Measurements from ENCODE around the gene HIBADH. TPM values are rescaled to one million over a fixed set of nuclear protein-coding genes. Genes with fewer than 3 reads are reported as not detected.

The HIBADH gene
- total RNA-seq, 2 experiments from 2014 or later = 9.4 to 10.3 TPM

- DNase-seq (no peak), ATAC-seq (no peak)
- Mint-ChIP-seq H3K4me1 (ENCODE audit: low read depth) (no peaks in the 10 kb centered on the region), H3K36me3 (ENCODE audit: low read depth) (no peaks in the 10 kb centered on the region), H3K9me3 (ENCODE audit: insufficient read depth) (no peaks in the 10 kb centered on the region), H3K27ac (no peak overlapping the region), H3K27me3 (ENCODE audit: low read depth) (peaks cover 3% of the 10 kb centered on the region), H3K4me3 (no peak overlapping the region)
- CTCF ChIA-PET = interaction anchor here (0.7 kb wide), 1 partner anchor 278 kb away, joined by 3 read pairs; no protein-coding TSS in a partner anchor
- POLR2A ChIA-PET = no interaction called here
These were observed 31.1 kb upstream of the HIBADH start for GRCh38 chr7:27693794-27694193.

- Mint-ChIP-seq H3K4me1 (ENCODE audit: low read depth) (no peaks in the 10 kb centered on the region), H3K9me3 (ENCODE audit: insufficient read depth) (no peaks in the 10 kb centered on the region), H3K27ac (no peak overlapping the region), H3K36me3 (ENCODE audit: low read depth) (no peaks in the 10 kb centered on the region), H3K4me3 (no peak overlapping the region), H3K27me3 (ENCODE audit: low read depth) (peaks cover 9% of the 10 kb centered on the region)
- ChIA-PET CTCF (interaction anchor here (2.9 kb wide), 1 partner anchor 330 kb away, joined by 9 read pairs; no protein-coding TSS in a partner anchor), POLR2A (no interaction called here)
- ATAC-seq (no peak), DNase-seq (no peak)
These were observed 28.0 kb upstream of the HIBADH start for GRCh38 chr7:27690649-27691048.

- Mint-ChIP-seq H3K27ac (no peak overlapping the region), H3K36me3 (ENCODE audit: low read depth) (no peaks in the 10 kb centered on the region), H3K27me3 (ENCODE audit: low read depth) (peaks cover 9% of the 10 kb centered on the region), H3K4me3 (no peak overlapping the region), H3K4me1 (ENCODE audit: low read depth) (no peaks in the 10 kb centered on the region), H3K9me3 (ENCODE audit: insufficient read depth) (no peaks in the 10 kb centered on the region)
- peak; percentile 33 for DNase-seq
- peak; percentile 63 for ATAC-seq
- CTCF ChIA-PET = interaction anchor here (1.0 to 2.9 kb wide), 4 partner anchors 85 to 331 kb away, joined by 3 to 9 read pairs (median 4); no protein-coding TSS in a partner anchor
- POLR2A ChIA-PET = interaction anchor here (0.6 kb wide), 1 partner anchor 1525 kb away, joined by 3 read pairs; no protein-coding TSS in a partner anchor
These were observed 27.0 kb upstream of the HIBADH start for GRCh38 chr7:27689591-27690164.

GRCh38 chr7:27689150-27689549 is 26.5 kb upstream of the HIBADH start:
- H3K27me3 Mint-ChIP-seq (ENCODE audit: low read depth) = peaks cover 9% of the 10 kb centered on the region
- CTCF ChIA-PET = interaction anchor here (1.0 to 2.9 kb wide), 5 partner anchors 81 to 331 kb away, joined by 3 to 9 read pairs (median 4); no protein-coding TSS in a partner anchor
- no peaks in the 10 kb centered on the region for H3K4me1 Mint-ChIP-seq (ENCODE audit: low read depth)
- no peaks in the 10 kb centered on the region for H3K9me3 Mint-ChIP-seq (ENCODE audit: insufficient read depth)
- no peak overlapping the region for H3K4me3 Mint-ChIP-seq
- DNase-seq = no peak
- H3K36me3 Mint-ChIP-seq (ENCODE audit: low read depth) = no peaks in the 10 kb centered on the region
- no peak for ATAC-seq
- POLR2A ChIA-PET = interaction anchor here (0.6 kb wide), 1 partner anchor 1525 kb away, joined by 3 read pairs; no protein-coding TSS in a partner anchor
- no peak overlapping the region for H3K27ac Mint-ChIP-seq

GRCh38 chr7:27688646-27689045 is 26.0 kb upstream of the HIBADH start:
- H3K9me3 Mint-ChIP-seq (ENCODE audit: insufficient read depth) = no peaks in the 10 kb centered on the region
- H3K27me3 Mint-ChIP-seq (ENCODE audit: low read depth) = peaks cover 9% of the 10 kb centered on the region
- no peaks in the 10 kb centered on the region for H3K4me1 Mint-ChIP-seq (ENCODE audit: low read depth)
- CTCF ChIA-PET = interaction anchor here (1.3 to 2.9 kb wide), 4 partner anchors 81 to 332 kb away, joined by 3 to 9 read pairs (median 4); no protein-coding TSS in a partner anchor
- H3K27ac Mint-ChIP-seq = no peak overlapping the region
- H3K4me3 Mint-ChIP-seq = no peak overlapping the region
- ATAC-seq (no peak), DNase-seq (no peak)
- POLR2A ChIA-PET = no interaction called here
- H3K36me3 Mint-ChIP-seq (ENCODE audit: low read depth) = no peaks in the 10 kb centered on the region

GRCh38 chr7:27688056-27688455 is 25.4 kb upstream of the HIBADH start:
- DNase-seq (no peak), ATAC-seq (no peak)
- Mint-ChIP-seq H3K27me3 (ENCODE audit: low read depth) (peaks cover 9% of the 10 kb centered on the region), H3K27ac (no peak overlapping the region), H3K4me1 (ENCODE audit: low read depth) (no peaks in the 10 kb centered on the region), H3K4me3 (no peak overlapping the region), H3K9me3 (ENCODE audit: insufficient read depth) (no peaks in the 10 kb centered on the region), H3K36me3 (ENCODE audit: low read depth) (no peaks in the 10 kb centered on the region)
- ChIA-PET CTCF (interaction anchor here (1.3 kb wide), 1 partner anchor 82 kb away, joined by 3 read pairs; no protein-coding TSS in a partner anchor), POLR2A (no interaction called here)

- ATAC-seq = no peak
- CTCF ChIA-PET = no interaction called here
- H3K36me3 Mint-ChIP-seq (ENCODE audit: low read depth) = no peaks in the 10 kb centered on the region
- POLR2A ChIA-PET = no interaction called here
- no peak overlapping the region for H3K27ac Mint-ChIP-seq
- no peaks in the 10 kb centered on the region for H3K4me1 Mint-ChIP-seq (ENCODE audit: low read depth)
- no peaks in the 10 kb centered on the region for H3K9me3 Mint-ChIP-seq (ENCODE audit: insufficient read depth)
- DNase-seq = no peak
- peaks cover 9% of the 10 kb centered on the region for H3K27me3 Mint-ChIP-seq (ENCODE audit: low read depth)
- H3K4me3 Mint-ChIP-seq = no peak overlapping the region
These were observed 23.6 kb upstream of the HIBADH start for GRCh38 chr7:27686315-27686714.

- ChIA-PET POLR2A (no interaction called here), CTCF (no interaction called here)
- no peak for DNase-seq
- no peaks in the 10 kb centered on the region for H3K4me1 Mint-ChIP-seq (ENCODE audit: low read depth)
- H3K4me3 Mint-ChIP-seq = no peak overlapping the region
- H3K9me3 Mint-ChIP-seq (ENCODE audit: insufficient read depth) = no peaks in the 10 kb centered on the region
- H3K27me3 Mint-ChIP-seq (ENCODE audit: low read depth) = peaks cover 6% of the 10 kb centered on the region
- no peak overlapping the region for H3K27ac Mint-ChIP-seq
- H3K36me3 Mint-ChIP-seq (ENCODE audit: low read depth) = no peaks in the 10 kb centered on the region
- ATAC-seq = no peak
These were observed 23.2 kb upstream of the HIBADH start for GRCh38 chr7:27685893-27686292.

GRCh38 chr7:27685209-27685608 is 22.5 kb upstream of the HIBADH start:
- Mint-ChIP-seq H3K9me3 (ENCODE audit: insufficient read depth) (no peaks in the 10 kb centered on the region), H3K36me3 (ENCODE audit: low read depth) (no peaks in the 10 kb centered on the region), H3K27ac (no peak overlapping the region), H3K4me3 (no peak overlapping the region), H3K4me1 (ENCODE audit: low read depth) (no peaks in the 10 kb centered on the region), H3K27me3 (ENCODE audit: low read depth) (peaks cover 6% of the 10 kb centered on the region)
- DNase-seq (no peak), ATAC-seq (no peak)
- POLR2A ChIA-PET = no interaction called here
- CTCF ChIA-PET = no interaction called here

GRCh38 chr7:27684491-27684890 is 21.8 kb upstream of the HIBADH start:
- ChIA-PET POLR2A (no interaction called here), CTCF (interaction anchor here (1.4 kb wide), 1 partner anchor 11 kb away, joined by 3 read pairs; no protein-coding TSS in a partner anchor)
- ATAC-seq = no peak
- Mint-ChIP-seq H3K4me1 (ENCODE audit: low read depth) (no peaks in the 10 kb centered on the region), H3K27ac (no peak overlapping the region), H3K9me3 (ENCODE audit: insufficient read depth) (no peaks in the 10 kb centered on the region), H3K36me3 (ENCODE audit: low read depth) (no peaks in the 10 kb centered on the region), H3K4me3 (no peak overlapping the region), H3K27me3 (ENCODE audit: low read depth) (peaks cover 6% of the 10 kb centered on the region)
- DNase-seq = no peak

GRCh38 chr7:27680610-27681009 is 17.9 kb upstream of the HIBADH start:
- ATAC-seq = no peak
- Mint-ChIP-seq H3K4me3 (no peak overlapping the region), H3K36me3 (ENCODE audit: low read depth) (no peaks in the 10 kb centered on the region), H3K27ac (no peak overlapping the region), H3K4me1 (ENCODE audit: low read depth) (no peaks in the 10 kb centered on the region), H3K27me3 (ENCODE audit: low read depth) (no peaks in the 10 kb centered on the region), H3K9me3 (ENCODE audit: insufficient read depth) (no peaks in the 10 kb centered on the region)
- ChIA-PET POLR2A (no interaction called here), CTCF (no interaction called here)
- DNase-seq = no peak

- Mint-ChIP-seq H3K27me3 (ENCODE audit: low read depth) (no peaks in the 10 kb centered on the region), H3K4me3 (no peak overlapping the region), H3K27ac (no peak overlapping the region), H3K9me3 (ENCODE audit: insufficient read depth) (no peaks in the 10 kb centered on the region), H3K36me3 (ENCODE audit: low read depth) (no peaks in the 10 kb centered on the region), H3K4me1 (ENCODE audit: low read depth) (no peaks in the 10 kb centered on the region)
- CTCF ChIA-PET = interaction anchor here (1.1 kb wide), 1 partner anchor 383 kb away, joined by 3 read pairs; no protein-coding TSS in a partner anchor
- no peak for ATAC-seq
- POLR2A ChIA-PET = no interaction called here
- no peak for DNase-seq
These were observed 16.1 kb upstream of the HIBADH start for GRCh38 chr7:27678617-27679260.

All from activated CD8-positive, alpha-beta T cell treated with anti-CD3 and anti-CD28 coated beads, Interleukin-2, amount 10 ng/mL, durations not matched to agents 7 days and 5 days (primary cell).